Panc1 (cell line): Measurements from ENCODE around the gene GPALPP1. TPM values are rescaled to one million over a fixed set of nuclear protein-coding genes. Genes with fewer than 3 reads are reported as not detected.

Source experiments
- ATAC-seq: fragments of 200-7000 bp; cut with Tn5 transposase; 2 replicates; pipeline ENCODE4 v1.9.1; 2020; ENCODE audit warnings: mild to moderate bottlenecking, moderate library complexity
- BruUV-seq: library from RNA; stranded (reverse); fragments of 400-500 nt; replicated peaks from 2 replicates; lab custom pipeline; 2021; lab: Mats Ljungman, UMichigan
- CTCF ChIA-PET: fragments of 300-600 bp; sonication (Branson Sonifier 250); formaldehyde crosslinking; loops from one replicate; lab custom pipeline; 2022; ENCODE audit warnings: antibody characterized with exemption; lab: Charles Lee
- POLR2A ChIA-PET: fragments of 300-600 bp; sonication (Branson Sonifier 250); formaldehyde crosslinking; loops from one replicate; lab custom pipeline; 2022; ENCODE audit warnings: antibody characterized with exemption; lab: Charles Lee
- DNase-seq: peaks from one replicate; pipeline ENCODE4 v3.0.0-alpha.2; 2010; ENCODE audit warnings: low read depth, low spot score
- H3K27ac ChIP-seq: 2 replicates; pipeline ENCODE4 v1.5.1; 2011; ENCODE audit warnings: mild to moderate bottlenecking, low read length, inconsistent platforms
- H3K27me3 ChIP-seq: fragments of 200-500 bp; sonication (Bioruptor generic); 2 replicates; pipeline ENCODE4 v1.6.0; 2014; ENCODE audit warnings: low read length, inconsistent platforms; ENCODE audit not compliant: control insufficient read depth, insufficient read depth
- H3K36me3 ChIP-seq: fragments of 200-500 bp; sonication (Bioruptor generic); 2 replicates; pipeline ENCODE4 v1.5.1; 2014; ENCODE audit warnings: inconsistent platforms, mild to moderate bottlenecking, low read length, moderate library complexity; ENCODE audit not compliant: control insufficient read depth, insufficient read depth
- H3K4me1 ChIP-seq: 2 replicates; pipeline ENCODE4 v1.5.1; 2011; ENCODE audit warnings: inconsistent platforms, mild to moderate bottlenecking, low read length, moderate library complexity; ENCODE audit not compliant: control insufficient read depth, insufficient read depth
- H3K4me3 ChIP-seq, 2 experiments: 2 replicates each; pipeline ENCODE4 v1.5.1; 2011 to 2012; ENCODE audit warnings: low read depth in 2 of 2, low read length in 2 of 2, mild to moderate bottlenecking in 2 of 2, inconsistent platforms in 1 of 2, moderate library complexity in 1 of 2
- H3K9me3 ChIP-seq: fragments of 200-500 bp; sonication (Bioruptor generic); 2 replicates; pipeline ENCODE4 v1.5.1; 2014; ENCODE audit warnings: low read depth, mild to moderate bottlenecking, inconsistent platforms, low read length, moderate library complexity; ENCODE audit not compliant: control insufficient read depth, insufficient read depth
- POLR2AphosphoS5 ChIP-seq: IDR thresholded peaks from 2 replicates; pipeline ENCODE4 v1.6.1; 2012; ENCODE audit warnings: mild to moderate bottlenecking, low read depth, low read length, moderate library complexity
- SIN3A ChIP-seq: IDR thresholded peaks from 2 replicates; pipeline ENCODE4 v1.6.1; 2012; ENCODE audit warnings: low read depth, mild to moderate bottlenecking, low read length, moderate library complexity, borderline replicate concordance; ENCODE audit not compliant: insufficient read depth
- TCF7L2 ChIP-seq: IDR thresholded peaks from 2 replicates; pipeline ENCODE4 v1.6.1; 2011; ENCODE audit warnings: mild to moderate bottlenecking, low read depth, low read length, inconsistent platforms
- in situ Hi-C: cut with HindIII; loops from 2 replicates; pipeline ENCODE4 v1.10.0; 2016; ENCODE audit warnings: low sequenced_read_pairs, low pct_unique_long_range_greater_than_20kb
- intact Hi-C: fragments of 100-400 bp; cut with micrococcal nuclease; formaldehyde crosslinking; loops from one replicate; pipeline ENCODE4 v1.10.0; 2022; ENCODE audit not compliant: unreplicated experiment
- total RNA-seq: library from RNA; stranded (reverse); gene quantifications from one replicate; pipeline ENCODE4 v1.2.1, GENCODE V29; 2021; ENCODE audit not compliant: unreplicated experiment
- TF ChIP-seq, protein P1 (sequence below), 2 experiments: IDR thresholded peaks; 2 replicates each; pipeline ENCODE4 v1.6.1; 2011 to 2012; ENCODE audit warnings: low read depth in 2 of 2, control low read depth in 1 of 2, low read length in 1 of 2, mild to moderate bottlenecking in 1 of 2, moderate library complexity in 1 of 2; ENCODE audit not compliant: insufficient read depth in 1 of 2
- TF ChIP-seq, protein P2 (sequence below): fragments of 450-650 bp; IDR thresholded peaks from 2 replicates; pipeline ENCODE4 v1.5.1; 2017; ENCODE audit warnings: mild to moderate bottlenecking

The GPALPP1 gene
- total RNA-seq, 1 experiment from 2014 or later: 13.5 TPM

DNA sequence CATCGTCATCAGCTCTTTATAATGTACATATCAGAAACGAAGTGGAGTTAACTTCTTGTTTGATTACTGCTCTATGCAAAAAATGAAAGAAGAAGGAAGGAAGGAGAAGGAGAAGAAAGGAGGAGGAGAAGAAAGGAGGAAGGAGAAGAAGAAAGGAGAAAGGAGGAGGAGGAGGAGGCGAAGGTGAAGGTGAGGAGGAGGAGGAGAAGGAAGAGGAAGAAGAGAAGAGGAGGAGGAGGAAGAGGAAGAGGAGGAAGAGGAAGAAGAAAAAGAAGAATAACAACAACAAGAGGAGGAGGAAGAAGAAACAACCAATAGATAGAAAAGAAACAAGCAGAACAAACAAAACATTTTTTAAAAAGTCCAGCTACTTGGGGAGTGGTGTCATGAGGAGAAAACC, 13.1 kb upstream of the GPALPP1 start:
- CTCF ChIA-PET: no interaction called here
- TF ChIP-seq, protein P1, sequence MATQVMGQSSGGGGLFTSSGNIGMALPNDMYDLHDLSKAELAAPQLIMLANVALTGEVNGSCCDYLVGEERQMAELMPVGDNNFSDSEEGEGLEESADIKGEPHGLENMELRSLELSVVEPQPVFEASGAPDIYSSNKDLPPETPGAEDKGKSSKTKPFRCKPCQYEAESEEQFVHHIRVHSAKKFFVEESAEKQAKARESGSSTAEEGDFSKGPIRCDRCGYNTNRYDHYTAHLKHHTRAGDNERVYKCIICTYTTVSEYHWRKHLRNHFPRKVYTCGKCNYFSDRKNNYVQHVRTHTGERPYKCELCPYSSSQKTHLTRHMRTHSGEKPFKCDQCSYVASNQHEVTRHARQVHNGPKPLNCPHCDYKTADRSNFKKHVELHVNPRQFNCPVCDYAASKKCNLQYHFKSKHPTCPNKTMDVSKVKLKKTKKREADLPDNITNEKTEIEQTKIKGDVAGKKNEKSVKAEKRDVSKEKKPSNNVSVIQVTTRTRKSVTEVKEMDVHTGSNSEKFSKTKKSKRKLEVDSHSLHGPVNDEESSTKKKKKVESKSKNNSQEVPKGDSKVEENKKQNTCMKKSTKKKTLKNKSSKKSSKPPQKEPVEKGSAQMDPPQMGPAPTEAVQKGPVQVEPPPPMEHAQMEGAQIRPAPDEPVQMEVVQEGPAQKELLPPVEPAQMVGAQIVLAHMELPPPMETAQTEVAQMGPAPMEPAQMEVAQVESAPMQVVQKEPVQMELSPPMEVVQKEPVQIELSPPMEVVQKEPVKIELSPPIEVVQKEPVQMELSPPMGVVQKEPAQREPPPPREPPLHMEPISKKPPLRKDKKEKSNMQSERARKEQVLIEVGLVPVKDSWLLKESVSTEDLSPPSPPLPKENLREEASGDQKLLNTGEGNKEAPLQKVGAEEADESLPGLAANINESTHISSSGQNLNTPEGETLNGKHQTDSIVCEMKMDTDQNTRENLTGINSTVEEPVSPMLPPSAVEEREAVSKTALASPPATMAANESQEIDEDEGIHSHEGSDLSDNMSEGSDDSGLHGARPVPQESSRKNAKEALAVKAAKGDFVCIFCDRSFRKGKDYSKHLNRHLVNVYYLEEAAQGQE (IDR thresholded peaks at IDR 0.05; ENCODE audit: insufficient read depth in 1 of 2, low read depth in 2 of 2, low read length in 1 of 2): no peak
- TF ChIP-seq POLR2AphosphoS5: no peak
- TF ChIP-seq TCF7L2: no peak
- TF ChIP-seq, protein P2, sequence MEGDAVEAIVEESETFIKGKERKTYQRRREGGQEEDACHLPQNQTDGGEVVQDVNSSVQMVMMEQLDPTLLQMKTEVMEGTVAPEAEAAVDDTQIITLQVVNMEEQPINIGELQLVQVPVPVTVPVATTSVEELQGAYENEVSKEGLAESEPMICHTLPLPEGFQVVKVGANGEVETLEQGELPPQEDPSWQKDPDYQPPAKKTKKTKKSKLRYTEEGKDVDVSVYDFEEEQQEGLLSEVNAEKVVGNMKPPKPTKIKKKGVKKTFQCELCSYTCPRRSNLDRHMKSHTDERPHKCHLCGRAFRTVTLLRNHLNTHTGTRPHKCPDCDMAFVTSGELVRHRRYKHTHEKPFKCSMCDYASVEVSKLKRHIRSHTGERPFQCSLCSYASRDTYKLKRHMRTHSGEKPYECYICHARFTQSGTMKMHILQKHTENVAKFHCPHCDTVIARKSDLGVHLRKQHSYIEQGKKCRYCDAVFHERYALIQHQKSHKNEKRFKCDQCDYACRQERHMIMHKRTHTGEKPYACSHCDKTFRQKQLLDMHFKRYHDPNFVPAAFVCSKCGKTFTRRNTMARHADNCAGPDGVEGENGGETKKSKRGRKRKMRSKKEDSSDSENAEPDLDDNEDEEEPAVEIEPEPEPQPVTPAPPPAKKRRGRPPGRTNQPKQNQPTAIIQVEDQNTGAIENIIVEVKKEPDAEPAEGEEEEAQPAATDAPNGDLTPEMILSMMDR: no peak
- no peak for TF ChIP-seq SIN3A
- Histone ChIP-seq H3K27me3 (no peaks in the 10 kb centered on the region), H3K9me3 (no peaks in the 10 kb centered on the region), H3K4me3 (no peak overlapping the region), H3K4me1 (peaks cover 5% of the 10 kb centered on the region; the same call in 1 of the 2 replicates), H3K36me3 (peaks cover 12% of the 10 kb centered on the region), H3K27ac (no peak overlapping the region)
- no TSS peak for BruUV-seq
- DNase-seq (no peak), ATAC-seq (no peak)
- intact Hi-C loops (no loop called here), in situ Hi-C loops (no loop called here)
- POLR2A ChIA-PET: no interaction called here

DNA sequence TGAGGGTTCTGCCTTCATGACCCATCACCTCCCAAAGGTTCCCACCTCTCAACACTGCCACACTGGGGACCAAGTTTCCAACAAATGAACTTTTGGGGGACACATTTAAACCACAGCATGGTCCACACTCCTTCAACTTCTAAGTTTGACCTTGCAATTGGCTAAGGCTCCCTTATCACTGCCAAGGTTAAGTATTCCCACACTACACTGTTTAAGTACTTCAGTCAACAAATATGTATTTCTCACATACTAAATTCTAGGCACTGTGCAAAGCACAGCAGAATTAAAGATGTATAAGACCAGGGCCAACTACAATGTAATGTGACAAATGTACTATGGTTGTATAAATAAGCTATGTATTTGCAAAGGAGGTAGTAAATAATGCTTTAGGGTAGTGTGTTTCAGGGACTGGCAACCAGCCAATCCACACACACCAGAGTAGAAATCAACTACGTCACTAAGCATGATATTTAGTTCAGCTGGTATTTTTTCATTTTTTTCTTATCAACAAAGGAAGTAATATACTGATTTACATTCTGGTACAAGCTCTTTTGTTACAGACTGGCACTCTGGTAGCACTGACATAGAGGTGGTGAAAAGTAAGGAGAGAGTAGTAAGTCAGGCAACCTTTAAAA, 12.3 kb upstream of the GPALPP1 start:
- no peak for DNase-seq
- Histone ChIP-seq H3K27me3 (no peaks in the 10 kb centered on the region), H3K4me1 (no peaks in the 10 kb centered on the region; the same call in 1 of the 2 replicates), H3K9me3 (no peaks in the 10 kb centered on the region), H3K36me3 (peaks cover 12% of the 10 kb centered on the region), H3K4me3 (no peak overlapping the region), H3K27ac (no peak overlapping the region)
- ATAC-seq: no peak
- ChIA-PET CTCF (no interaction called here), POLR2A (no interaction called here)
- in situ Hi-C loops: no loop called here
- intact Hi-C loops: no loop called here
- no TSS peak for BruUV-seq
- TF ChIP-seq TCF7L2 (no peak), SIN3A (no peak), POLR2AphosphoS5 (no peak)
- TF ChIP-seq, protein P2: no peak
- TF ChIP-seq, protein P1 (IDR thresholded peaks at IDR 0.05; ENCODE audit: insufficient read depth in 1 of 2, low read depth in 2 of 2, low read length in 1 of 2): no peak
